Gastrocnemius medialis (tissue), 4 donors: ENCODE measurements around the gene NDUFS8.

Experiments used
- CTCF ChIP-seq, 5 experiments: fragments of 450-650 bp in 3 of 5; fragments of 200-600 bp in 2 of 5; sonication (generic) in 2 of 5; IDR thresholded peaks in 4 of 5; conservative IDR thresholded peaks in 1 of 5; 1 replicate in 4 of 5; 2 replicates in 1 of 5; pipeline ENCODE4 v1.5.1; 2016 to 2019; ENCODE audit warnings: antibody characterized with exemption in 5 of 5, mild to moderate bottlenecking in 3 of 5, moderate library complexity in 3 of 5
- POLR2A ChIP-seq, 2 donors: fragments of 450-650 bp; IDR thresholded peaks; one replicate each; pipeline ENCODE4 v1.6.1; 2017; ENCODE audit warnings: antibody characterized with exemption in 2 of 2, mild to moderate bottlenecking in 2 of 2, moderate library complexity in 2 of 2

GRCh38 chr11:68064926-68065325 is 34.4 kb downstream of the NDUFS8 start:
- no peak for TF ChIP-seq CTCF (IDR thresholded peaks at IDR 0.05 in 4 of 5, conservative IDR thresholded peaks at IDR 0.05 in 1 of 5)
- no peak for TF ChIP-seq POLR2A (IDR thresholded peaks at IDR 0.05)
